22Rv1 (cell line): ENCODE data around the gene PTBP1.
"Not testable (repeated sequence)": the region's sequence is repeated elsewhere in the genome, so short reads cannot be mapped to it uniquely, and the experiment has no call there.

Source experiments
- H3K27ac ChIP-seq: fragments of 450-650 bp; 2 replicates; pipeline ENCODE4 v1.5.1; 2017
- CTCF ChIP-seq: fragments of 450-650 bp; IDR thresholded peaks from 2 replicates; pipeline ENCODE4 v1.5.1; 2017; ENCODE audit warnings: mild to moderate bottlenecking
- ZFX ChIP-seq: fragments of 450-650 bp; IDR thresholded peaks from 2 replicates; pipeline ENCODE4 v1.6.1; 2017; ENCODE audit warnings: antibody characterized with exemption, borderline replicate concordance

PTBP1 gene

DNA sequence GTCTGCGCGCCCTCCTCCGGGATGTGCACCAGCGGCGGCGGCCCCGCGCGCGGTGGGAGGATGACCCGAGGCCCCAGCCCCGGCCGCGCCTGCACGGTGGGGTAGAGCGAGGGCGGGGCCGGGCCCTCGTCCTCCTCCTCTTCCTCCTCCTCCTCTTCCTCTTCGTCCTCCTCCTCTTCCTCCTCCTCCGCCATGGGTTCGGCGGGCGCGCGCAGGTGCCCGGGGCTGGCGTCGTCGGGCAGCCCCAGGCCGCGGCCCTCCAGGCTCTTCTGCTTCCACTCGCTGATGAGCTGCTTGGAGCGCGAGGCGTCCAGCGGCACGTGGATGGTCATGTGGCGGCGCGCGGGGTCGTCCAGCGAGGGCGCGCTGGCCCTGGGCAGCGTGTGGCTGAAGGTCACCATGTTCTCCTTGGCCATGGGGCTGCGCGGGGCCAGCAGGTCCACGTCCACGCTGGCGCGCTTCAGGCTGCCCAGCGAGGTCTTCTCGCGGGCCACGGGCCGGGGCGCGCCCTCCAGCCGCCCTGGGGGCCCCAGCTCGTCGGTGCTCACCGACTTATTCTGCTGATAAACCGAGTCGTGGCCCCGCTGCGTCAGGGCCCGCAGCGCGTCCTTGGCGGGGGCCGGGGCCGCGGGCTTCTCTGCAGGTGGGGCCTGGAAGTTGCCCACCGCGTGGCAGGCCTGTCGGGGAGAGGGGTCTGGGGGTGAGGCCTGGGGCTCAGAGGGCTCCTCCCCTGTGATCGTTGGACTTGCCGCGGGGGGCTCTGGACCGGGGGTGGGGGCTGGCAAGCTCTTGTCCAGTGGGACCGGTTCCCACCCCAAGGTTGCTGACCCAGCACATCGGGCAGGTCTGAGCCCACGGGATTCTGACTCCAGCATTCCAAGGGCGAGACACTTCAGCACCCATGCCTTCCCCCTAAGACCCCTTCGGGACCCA is 16.2 kb downstream of the PTBP1 start:
- H3K27ac ChIP-seq, result no peak overlapping the region
- TF ChIP-seq ZFX (no peak), CTCF (no peak)

GRCh38 chr19:814152-815078 is 17.2 kb downstream of the PTBP1 start:
- no peak overlapping the region for H3K27ac ChIP-seq
- TF ChIP-seq ZFX, result no peak
- no peak for TF ChIP-seq CTCF

GRCh38 chr19:815079-815774 is 18.0 kb downstream of the PTBP1 start:
- TF ChIP-seq ZFX, result no peak
- TF ChIP-seq CTCF, result no peak

GRCh38 chr19:815775-816499 is 18.7 kb downstream of the PTBP1 start:
- H3K27ac ChIP-seq, result no peak overlapping the region
- TF ChIP-seq CTCF, result no peak
- TF ChIP-seq ZFX, result no peak

More at GRCh38 chr19:815079-815774, 18.0 kb downstream of the PTBP1 start:
- H3K27ac ChIP-seq, result no peak overlapping the region

- TF ChIP-seq CTCF, result no peak
- no peak overlapping the region for H3K27ac ChIP-seq
These were observed 19.2 kb downstream of the PTBP1 start for GRCh38 chr19:816500-816857.

- H3K27ac ChIP-seq, result not testable (repeated sequence)
These were observed 23.0 kb downstream of the PTBP1 start for GRCh38 chr19:820212-820611.
